GM10248 (cell line): ENCODE results near the gene CPT1B.

Source experiments
- CTCF ChIA-PET: fragments of 300-600 bp; sonication (Branson Sonifier 250); formaldehyde crosslinking; extraction: SDS; loops from one replicate; lab custom pipeline; 2021; ENCODE audit warnings: antibody characterized with exemption; lab: Yijun Ruan, JAX
- POLR2A ChIA-PET: fragments of 350-650 bp; sonication (Branson Sonifier 250); formaldehyde crosslinking; extraction: SDS; loops from one replicate; lab custom pipeline; 2020; ENCODE audit warnings: antibody characterized with exemption; lab: Yijun Ruan, JAX
- DNase-seq: peaks from one replicate; pipeline ENCODE4 v3.0.0; 2012; ENCODE audit errors: extremely low spot score
- CTCF ChIP-seq: IDR thresholded peaks from 2 replicates; pipeline ENCODE4 v1.5.1; 2012; ENCODE audit warnings: mild to moderate bottlenecking, low read depth; ENCODE audit errors: extremely low read depth, missing control alignments, control extremely low read depth

The CPT1B gene

GRCh38 chr22:50525104-50525857 lies 52.9 kb downstream of the CPT1B start, which contains the start of gene SCO2:
Gene SCO2 (minus strand): TSS chr22:50525598. CDS start chr22:50524411, 1,187 bp downstream.
- CTCF ChIA-PET: interaction anchor here (0.8 to 6.7 kb wide), 39 partner anchors 10 to 680 kb away, joined by 3 to 136 read pairs (median 4); partner anchors contain the start of genes HDAC10, KLHDC7B, LMF2 and NCAPH2
- peak; percentile 97 for DNase-seq
- POLR2A ChIA-PET: interaction anchor here (0.5 to 4.5 kb wide), 12 partner anchors 8 to 235 kb away, joined by 3 to 33 read pairs (median 4); partner anchors contain the start of genes KLHDC7B, LMF2 and NCAPH2
- peak; percentile 64 for TF ChIP-seq CTCF

GRCh38 chr22:50524676-50525103 lies 53.5 kb downstream of the CPT1B start:
- no peak for DNase-seq
- ChIA-PET POLR2A (interaction anchor here (0.5 to 4.5 kb wide), 4 partner anchors 17 to 45 kb away, joined by 3 to 33 read pairs (median 3); partner anchors contain the start of genes LMF2 and NCAPH2), CTCF (interaction anchor here (1.3 to 6.7 kb wide), 9 partner anchors 9 to 381 kb away, joined by 3 to 136 read pairs (median 24); partner anchors contain the start of genes KLHDC7B, LMF2, NCAPH2 and SYCE3)

DNA sequence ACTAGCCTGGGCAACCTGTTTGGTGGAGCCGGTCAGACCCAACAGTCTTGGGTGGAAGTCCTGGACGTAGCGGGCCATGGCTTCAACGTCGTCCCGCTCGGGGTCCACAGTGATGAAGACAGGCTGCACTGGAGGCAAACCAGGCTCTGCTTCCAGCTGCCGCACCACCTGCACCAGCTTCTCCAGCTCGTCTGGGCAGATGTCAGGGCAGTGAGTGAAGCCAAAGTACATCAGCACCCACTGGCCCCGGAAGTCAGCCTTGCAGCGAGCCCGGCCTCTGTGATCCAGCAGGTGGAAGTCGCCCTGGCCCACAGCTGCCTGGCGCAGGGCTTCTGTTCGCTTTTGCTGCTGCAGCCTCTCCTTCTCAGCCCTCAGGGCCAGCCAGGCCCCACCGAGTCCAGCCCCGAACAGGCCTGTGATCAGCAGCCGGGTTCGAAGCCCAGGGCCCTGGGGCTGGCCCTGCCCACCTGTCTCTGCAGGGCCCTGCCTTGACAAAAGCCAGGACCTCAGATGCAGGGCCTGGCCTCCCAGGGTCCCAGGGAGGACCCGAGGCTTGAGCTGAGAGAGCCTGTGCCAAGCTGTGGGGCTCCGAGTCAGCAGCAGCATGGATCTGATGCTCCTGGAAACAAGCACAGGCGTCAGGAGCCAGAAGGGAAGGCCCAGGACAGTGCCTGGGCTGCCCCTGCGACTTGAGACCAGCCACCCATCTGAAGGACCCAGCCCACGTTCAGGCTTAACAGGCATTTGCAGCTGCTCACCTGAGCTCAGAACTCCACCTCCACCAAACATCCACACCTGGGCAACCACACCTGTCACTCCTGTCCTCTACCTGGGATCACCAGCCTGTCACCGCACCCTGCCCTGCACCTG lies 54.2 kb downstream of the CPT1B start:
- DNase-seq: no peak
- POLR2A ChIA-PET: interaction anchor here (4.5 kb wide), 1 partner anchor 16 kb away, joined by 33 read pairs; the partner anchor contains the start of genes LMF2 and NCAPH2
- CTCF ChIA-PET: interaction anchor here (2.6 to 6.7 kb wide), 4 partner anchors 9 to 40 kb away, joined by 24 to 136 read pairs (median 48); partner anchors contain the start of genes KLHDC7B, LMF2, NCAPH2 and SYCE3
- TF ChIP-seq CTCF: no peak

More at GRCh38 chr22:50524676-50525103, 53.5 kb downstream of the CPT1B start:
- no peak for TF ChIP-seq CTCF

GRCh38 chr22:50523458-50523805 lies 54.8 kb downstream of the CPT1B start:
- TF ChIP-seq CTCF: no peak
- CTCF ChIA-PET: interaction anchor here (1.0 to 5.1 kb wide), 2 partner anchors 15 to 39 kb away, joined by 4 to 56 read pairs; partner anchors contain the start of genes LMF2, NCAPH2 and SYCE3
- POLR2A ChIA-PET: interaction anchor here (4.5 kb wide), 1 partner anchor 16 kb away, joined by 33 read pairs; the partner anchor contains the start of genes LMF2 and NCAPH2
- no peak for DNase-seq

- TF ChIP-seq CTCF: no peak
- POLR2A ChIA-PET: interaction anchor here (0.7 to 4.5 kb wide), 3 partner anchors 11 to 15 kb away, joined by 3 to 33 read pairs (median 4); partner anchors contain the start of genes LMF2 and NCAPH2
- DNase-seq: no peak
- CTCF ChIA-PET: interaction anchor here (1.0 to 5.1 kb wide), 3 partner anchors 14 to 98 kb away, joined by 3 to 56 read pairs (median 4); partner anchors contain the start of genes LMF2, NCAPH2 and SYCE3
Measured at GRCh38 chr22:50522806-50523438, 55.3 kb downstream of the CPT1B start.
